ENCODE data around the gene S1PR2.
A peak's percentile ranks its signal among the peaks of the same experiment; 100 is the strongest.
"Not testable (repeated sequence)": the region's sequence is repeated elsewhere in the genome, so short reads cannot be mapped to it uniquely, and the experiment has no call there.

The S1PR2 gene

GRCh38 chr19:10243606-10244005, 12.5 kb upstream of the S1PR2 start:
- peaks cover 5% of the 10 kb centered on the region for H3K4me1 ChIP-seq (ENCODE audit: control insufficient read depth, insufficient read depth, low read depth, low read length)
- H3K18ac ChIP-seq (ENCODE audit: low read depth in 1 of 2, low read length in 2 of 2), result no peak overlapping the region
- no peak overlapping the region for H3K4me2 ChIP-seq (ENCODE audit: low read length, poor library complexity, severe bottlenecking)
- H2BK12ac ChIP-seq (ENCODE audit: low read length in 2 of 2), result no peak overlapping the region
- H2BK15ac ChIP-seq (ENCODE audit: low read depth, poor library complexity, severe bottlenecking), result no peak overlapping the region
- no peak overlapping the region for H4K91ac ChIP-seq (ENCODE audit: low read length)
- no peak for DNase-seq
- no peak overlapping the region for H3K14ac ChIP-seq (ENCODE audit: low read length in 2 of 2)
- H2BK5ac ChIP-seq (ENCODE audit: low read depth, low read length, poor library complexity, severe bottlenecking), result no peak overlapping the region
- 95% methylated on average over 7 of the region's 7 CpGs for WGBS
- no peak overlapping the region for H2BK120ac ChIP-seq (ENCODE audit: low read depth, low read length)
- no peaks in the 10 kb centered on the region for H3K36me3 ChIP-seq (ENCODE audit: control insufficient read depth in 1 of 2, insufficient read depth in 2 of 2, low read depth in 1 of 2, low read length in 2 of 2)
- no peak overlapping the region for H3K27ac ChIP-seq (ENCODE audit: low read length, poor library complexity, severe bottlenecking)
- H4K8ac ChIP-seq (ENCODE audit: low read length), result no peak overlapping the region
- H2AFZ ChIP-seq (ENCODE audit: low read depth, low read length), result no peak overlapping the region
- no peaks in the 10 kb centered on the region for H3K9me3 ChIP-seq (ENCODE audit: control insufficient read depth, low read length)
- no peak overlapping the region for H3K4ac ChIP-seq (ENCODE audit: low read depth in 1 of 2, low read length in 2 of 2)
- no peaks in the 10 kb centered on the region for H3K79me1 ChIP-seq (replicated peaks; ENCODE audit: low read length, poor library complexity, severe bottlenecking)
- H3K9ac ChIP-seq (ENCODE audit: low read length), result no peak overlapping the region
- H3K27me3 ChIP-seq (ENCODE audit: control insufficient read depth in 1 of 2, insufficient read depth in 1 of 2, low read length in 2 of 2), result no peaks in the 10 kb centered on the region
- no peak overlapping the region for H3K23ac ChIP-seq (ENCODE audit: low read length in 2 of 2)
- no peak overlapping the region for H3K4me3 ChIP-seq (ENCODE audit: insufficient read depth in 1 of 2, low read depth in 1 of 2, low read length in 2 of 2)
- H2AK5ac ChIP-seq (ENCODE audit: low read length, severe bottlenecking), result no peak overlapping the region

GRCh38 chr19:10241826-10242449, 10.8 kb upstream of the S1PR2 start:
- H3K9ac ChIP-seq (ENCODE audit: low read length); H3K23ac ChIP-seq (ENCODE audit: low read length in 2 of 2); H3K4me2 ChIP-seq (ENCODE audit: low read length, poor library complexity, severe bottlenecking); H3K27me3 ChIP-seq (ENCODE audit: control insufficient read depth in 1 of 2, insufficient read depth in 1 of 2, low read length in 2 of 2); H3K14ac ChIP-seq (ENCODE audit: low read length in 2 of 2); DNase-seq; H3K4me3 ChIP-seq (ENCODE audit: insufficient read depth in 1 of 2, low read depth in 1 of 2, low read length in 2 of 2); H2BK5ac ChIP-seq (ENCODE audit: low read depth, low read length, poor library complexity, severe bottlenecking); H4K8ac ChIP-seq (ENCODE audit: low read length); H2AFZ ChIP-seq (ENCODE audit: low read depth, low read length); H3K9me3 ChIP-seq (ENCODE audit: control insufficient read depth, low read length); H3K36me3 ChIP-seq (ENCODE audit: control insufficient read depth in 1 of 2, insufficient read depth in 2 of 2, low read depth in 1 of 2, low read length in 2 of 2); H2BK120ac ChIP-seq (ENCODE audit: low read depth, low read length); H3K27ac ChIP-seq (ENCODE audit: low read length, poor library complexity, severe bottlenecking); H2BK12ac ChIP-seq (ENCODE audit: low read length in 2 of 2); H3K79me1 ChIP-seq (replicated peaks; ENCODE audit: low read length, poor library complexity, severe bottlenecking); H4K91ac ChIP-seq (ENCODE audit: low read length); H3K4me1 ChIP-seq (ENCODE audit: control insufficient read depth, insufficient read depth, low read depth, low read length); H2AK5ac ChIP-seq (ENCODE audit: low read length, severe bottlenecking); H3K4ac ChIP-seq (ENCODE audit: low read depth in 1 of 2, low read length in 2 of 2); H3K18ac ChIP-seq (ENCODE audit: low read depth in 1 of 2, low read length in 2 of 2); H2BK15ac ChIP-seq (ENCODE audit: low read depth, poor library complexity, severe bottlenecking): not testable (repeated sequence)
- WGBS, result 96% methylated on average over 10 of the region's 11 CpGs

GRCh38 chr19:10238172-10238783, 7.1 kb upstream of the S1PR2 start:
- WGBS, result 83% methylated on average over 12 of the region's 12 CpGs
- Histone ChIP-seq H3K9me3 (ENCODE audit: control insufficient read depth, low read length) (no peaks in the 10 kb centered on the region), H3K27ac (ENCODE audit: low read length, poor library complexity, severe bottlenecking) (no peak overlapping the region), H3K14ac (ENCODE audit: low read length in 2 of 2) (no peak overlapping the region), H4K91ac (ENCODE audit: low read length) (no peak overlapping the region), H3K4me2 (ENCODE audit: low read length, poor library complexity, severe bottlenecking) (no peak overlapping the region), H3K23ac (ENCODE audit: low read length in 2 of 2) (no peak overlapping the region), H3K79me1 (replicated peaks; ENCODE audit: low read length, poor library complexity, severe bottlenecking) (no peaks in the 10 kb centered on the region), H3K4ac (ENCODE audit: low read depth in 1 of 2, low read length in 2 of 2) (no peak overlapping the region), H3K4me1 (ENCODE audit: control insufficient read depth, insufficient read depth, low read depth, low read length) (peaks cover 11% of the 10 kb centered on the region), H3K27me3 (ENCODE audit: control insufficient read depth in 1 of 2, insufficient read depth in 1 of 2, low read length in 2 of 2) (no peaks in the 10 kb centered on the region), H3K9ac (ENCODE audit: low read length) (peak overlapping the region; percentile 71), H2AFZ (ENCODE audit: low read depth, low read length) (no peak overlapping the region), H3K4me3 (ENCODE audit: insufficient read depth in 1 of 2, low read depth in 1 of 2, low read length in 2 of 2) (peak overlapping the region in 1 of 2 experiments; percentile 51), H2BK12ac (ENCODE audit: low read length in 2 of 2) (no peak overlapping the region), H3K18ac (ENCODE audit: low read depth in 1 of 2, low read length in 2 of 2) (no peak overlapping the region), H2BK5ac (ENCODE audit: low read depth, low read length, poor library complexity, severe bottlenecking) (no peak overlapping the region), H4K8ac (ENCODE audit: low read length) (no peak overlapping the region), H2BK120ac (ENCODE audit: low read depth, low read length) (no peak overlapping the region), H2BK15ac (ENCODE audit: low read depth, poor library complexity, severe bottlenecking) (no peak overlapping the region), H3K36me3 (ENCODE audit: control insufficient read depth in 1 of 2, insufficient read depth in 2 of 2, low read depth in 1 of 2, low read length in 2 of 2) (peaks cover 0 to 5% of the 10 kb centered on the region in 2 experiments), H2AK5ac (ENCODE audit: low read length, severe bottlenecking) (no peak overlapping the region)
- peak; percentile 36 for DNase-seq

GRCh38 chr19:10237702-10238101, 6.6 kb upstream of the S1PR2 start:
- no peak overlapping the region for H2AFZ ChIP-seq (ENCODE audit: low read depth, low read length)
- H2BK5ac ChIP-seq (ENCODE audit: low read depth, low read length, poor library complexity, severe bottlenecking), result no peak overlapping the region
- H3K9ac ChIP-seq (ENCODE audit: low read length), result peak overlapping the region; percentile 71
- no peak overlapping the region for H2AK5ac ChIP-seq (ENCODE audit: low read length, severe bottlenecking)
- no peaks in the 10 kb centered on the region for H3K27me3 ChIP-seq (ENCODE audit: control insufficient read depth in 1 of 2, insufficient read depth in 1 of 2, low read length in 2 of 2)
- H3K14ac ChIP-seq (ENCODE audit: low read length in 2 of 2), result no peak overlapping the region
- no peak overlapping the region for H3K4ac ChIP-seq (ENCODE audit: low read depth in 1 of 2, low read length in 2 of 2)
- no peak overlapping the region for H4K8ac ChIP-seq (ENCODE audit: low read length)
- H3K79me1 ChIP-seq (replicated peaks; ENCODE audit: low read length, poor library complexity, severe bottlenecking), result no peaks in the 10 kb centered on the region
- no peak for DNase-seq
- H2BK12ac ChIP-seq (ENCODE audit: low read length in 2 of 2), result no peak overlapping the region
- H2BK15ac ChIP-seq (ENCODE audit: low read depth, poor library complexity, severe bottlenecking), result no peak overlapping the region
- H3K9me3 ChIP-seq (ENCODE audit: control insufficient read depth, low read length), result no peaks in the 10 kb centered on the region
- peaks cover 0 to 5% of the 10 kb centered on the region in 2 experiments for H3K36me3 ChIP-seq (ENCODE audit: control insufficient read depth in 1 of 2, insufficient read depth in 2 of 2, low read depth in 1 of 2, low read length in 2 of 2)
- H3K23ac ChIP-seq (ENCODE audit: low read length in 2 of 2), result peak overlapping the region in 1 of 2 experiments; percentile 24
- H3K4me1 ChIP-seq (ENCODE audit: control insufficient read depth, insufficient read depth, low read depth, low read length), result peaks cover 9% of the 10 kb centered on the region
- H2BK120ac ChIP-seq (ENCODE audit: low read depth, low read length), result no peak overlapping the region
- 93% methylated on average over 6 of the region's 6 CpGs for WGBS
- no peak overlapping the region for H3K27ac ChIP-seq (ENCODE audit: low read length, poor library complexity, severe bottlenecking)
- peak overlapping the region in 1 of 2 experiments; percentile 51 for H3K4me3 ChIP-seq (ENCODE audit: insufficient read depth in 1 of 2, low read depth in 1 of 2, low read length in 2 of 2)
- no peak overlapping the region for H3K4me2 ChIP-seq (ENCODE audit: low read length, poor library complexity, severe bottlenecking)
- no peak overlapping the region for H3K18ac ChIP-seq (ENCODE audit: low read depth in 1 of 2, low read length in 2 of 2)
- H4K91ac ChIP-seq (ENCODE audit: low read length), result no peak overlapping the region
